ENCODE data around the gene ATP5MC2. TPM values are rescaled to one million over a fixed set of nuclear protein-coding genes. Genes with fewer than 3 reads are reported as not detected.
"Not testable (repeated sequence)": the region's sequence is repeated elsewhere in the genome, so short reads cannot be mapped to it uniquely, and the experiment has no call there.

The ATP5MC2 gene
- polyA plus RNA-seq (2013, experiment 1 of 2; ENCODE audit: insufficient read length): 324 TPM
- 334 TPM for polyA plus RNA-seq (2013, experiment 2 of 2; ENCODE audit: insufficient read length)

- DNase-seq: peak; percentile 99
These were observed at the start of gene ATP5MC2 for GRCh38 chr12:53675701-53676607. ATP5MC2 (minus strand) TSS chr12:53676083; CDS start chr12:53672614, 3,469 bp downstream.

DNA sequence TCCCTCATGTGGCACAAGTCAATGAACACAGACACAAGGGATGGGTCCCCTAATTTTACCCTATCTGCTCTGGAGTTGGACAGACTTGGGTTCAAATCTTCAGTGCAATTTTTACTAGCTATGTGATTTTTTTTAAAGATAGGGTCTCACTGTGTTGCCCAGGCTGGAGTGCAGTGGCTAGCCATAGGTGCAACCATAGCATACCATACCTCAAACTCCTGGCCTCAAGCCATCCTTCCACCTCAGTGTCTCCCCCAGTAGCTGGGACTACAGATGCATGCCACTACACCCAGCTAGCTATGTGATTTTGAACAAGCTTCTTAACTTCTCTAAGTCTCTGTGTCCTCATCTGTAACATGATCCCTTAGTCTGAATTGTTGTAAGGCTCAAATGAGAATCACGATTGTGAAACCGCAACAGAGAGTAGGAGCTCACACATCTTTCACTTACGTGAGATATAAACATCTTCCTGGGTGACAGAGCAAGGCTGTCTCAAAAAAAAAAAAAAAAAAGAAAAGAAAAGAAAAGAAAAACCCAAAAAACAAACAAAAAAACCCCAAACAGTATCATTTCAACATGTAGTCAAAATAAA is 46.7 kb upstream of the ATP5MC2 start:
- DNase-seq: no peak

- no peak for DNase-seq
These were observed 45.1 kb upstream of the ATP5MC2 start for GRCh38 chr12:53720946-53721345.

GRCh38 chr12:53719649-53720048 is 43.8 kb upstream of the ATP5MC2 start:
- no peak for DNase-seq

DNA sequence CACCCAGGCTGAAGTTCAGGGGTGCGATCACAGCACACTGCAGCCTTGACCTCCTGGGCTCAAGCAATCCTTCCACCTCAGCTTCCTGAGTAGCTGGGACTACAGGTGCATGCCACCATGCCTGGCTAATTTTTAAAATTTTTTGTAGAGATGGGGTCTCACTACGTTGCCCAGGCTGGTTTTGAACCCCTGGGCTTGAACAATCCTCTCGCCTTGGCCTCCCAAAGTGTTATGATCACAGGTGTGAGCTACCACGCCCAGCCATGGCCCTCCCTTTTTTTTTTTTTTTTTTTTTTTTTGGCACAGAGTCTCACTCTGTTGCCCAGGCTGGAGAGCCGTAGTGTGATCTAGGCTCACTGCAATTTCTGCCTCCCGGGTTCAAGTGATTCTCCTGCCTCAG is 42.7 kb upstream of the ATP5MC2 start:
- not testable (repeated sequence) for DNase-seq

- DNase-seq: no peak
These were observed 41.4 kb upstream of the ATP5MC2 start for GRCh38 chr12:53717319-53717718.

DNA sequence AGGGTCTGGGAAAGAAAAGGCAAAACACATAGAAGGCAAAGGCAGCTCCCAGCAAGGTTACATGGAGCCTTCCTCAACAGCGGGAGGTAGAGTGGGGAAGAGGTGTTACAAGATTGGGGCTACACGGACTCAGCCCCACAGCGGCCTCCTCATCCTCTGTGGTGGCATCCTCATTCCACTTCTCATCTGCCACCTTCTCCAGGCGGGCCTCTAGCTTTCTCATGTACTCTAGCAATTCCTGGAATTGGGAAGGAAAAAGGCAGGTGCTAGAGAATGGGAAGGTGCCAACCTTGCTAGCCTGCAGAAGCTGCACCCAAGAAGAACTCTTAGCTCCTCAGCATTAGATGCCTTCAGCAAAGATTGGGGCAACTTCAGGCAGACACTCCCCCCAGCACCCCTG is 38.1 kb upstream of the ATP5MC2 start:
- DNase-seq: no peak

- DNase-seq: no peak
These were observed 37.6 kb upstream of the ATP5MC2 start for GRCh38 chr12:53713516-53713915.

- no peak for DNase-seq
These were observed 36.3 kb upstream of the ATP5MC2 start for GRCh38 chr12:53712059-53712643.

GRCh38 chr12:53710091-53710490 is 34.2 kb upstream of the ATP5MC2 start:
- DNase-seq: no peak

- DNase-seq: no peak
These were observed 33.8 kb upstream of the ATP5MC2 start for GRCh38 chr12:53709671-53710070.

- DNase-seq: no peak
These were observed 30.2 kb upstream of the ATP5MC2 start for GRCh38 chr12:53706080-53706479.

DNA sequence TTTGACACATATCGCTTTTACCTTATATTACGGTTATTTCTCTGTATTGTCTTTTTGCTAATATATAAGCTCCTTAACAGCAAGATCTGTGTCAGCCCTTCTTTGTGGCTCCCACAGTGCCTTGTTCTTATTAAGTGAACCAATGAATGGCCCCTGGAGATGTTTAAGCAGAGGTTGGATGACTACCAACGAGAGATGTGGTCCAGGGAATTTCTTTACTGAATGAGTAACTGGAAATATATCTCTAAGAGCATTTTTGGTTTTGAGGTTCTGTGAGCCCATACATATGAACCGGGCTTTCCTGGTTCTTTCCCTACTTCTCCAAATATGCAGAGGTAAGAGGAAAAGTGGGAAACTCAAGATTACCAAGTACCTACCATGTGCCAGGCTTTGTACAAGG is 27.9 kb upstream of the ATP5MC2 start:
- peak; percentile 67 for DNase-seq

DNA sequence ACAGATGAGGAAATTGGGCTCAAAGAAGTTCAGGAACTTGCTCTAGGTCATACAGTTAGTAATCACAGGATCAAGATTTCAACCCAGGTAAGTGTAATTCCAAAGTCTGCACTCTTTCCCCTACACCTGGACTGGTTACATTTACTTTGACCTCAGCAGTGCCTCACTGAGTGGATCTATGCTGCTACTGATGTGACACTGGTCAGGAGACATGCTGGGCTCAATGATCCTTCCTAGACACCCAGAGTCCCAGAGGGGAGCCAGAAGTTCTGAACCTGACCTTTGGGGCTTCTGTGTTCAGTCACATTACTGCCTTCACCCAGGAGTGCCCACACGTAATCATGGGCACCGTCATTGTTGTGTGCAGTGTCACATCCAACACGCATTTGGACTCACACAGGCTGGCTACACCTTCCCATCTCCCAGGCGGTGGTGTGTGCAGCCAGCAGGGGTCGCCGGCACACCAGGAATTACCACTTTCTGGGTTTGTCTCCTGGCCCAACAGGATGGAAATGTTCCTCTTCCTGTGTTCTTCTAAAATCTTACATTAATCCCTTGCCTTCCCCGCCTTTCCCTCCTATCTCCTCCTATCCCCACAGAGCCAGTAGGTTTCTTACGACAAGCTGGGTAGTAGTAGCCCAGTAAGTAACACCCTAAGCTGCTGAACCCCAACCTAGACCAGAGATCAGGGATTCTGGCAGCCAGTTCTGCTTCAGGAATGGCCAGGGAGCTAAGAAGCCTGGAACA is 25.8 kb upstream of the ATP5MC2 start:
- peak; percentile 71 for DNase-seq

DNA sequence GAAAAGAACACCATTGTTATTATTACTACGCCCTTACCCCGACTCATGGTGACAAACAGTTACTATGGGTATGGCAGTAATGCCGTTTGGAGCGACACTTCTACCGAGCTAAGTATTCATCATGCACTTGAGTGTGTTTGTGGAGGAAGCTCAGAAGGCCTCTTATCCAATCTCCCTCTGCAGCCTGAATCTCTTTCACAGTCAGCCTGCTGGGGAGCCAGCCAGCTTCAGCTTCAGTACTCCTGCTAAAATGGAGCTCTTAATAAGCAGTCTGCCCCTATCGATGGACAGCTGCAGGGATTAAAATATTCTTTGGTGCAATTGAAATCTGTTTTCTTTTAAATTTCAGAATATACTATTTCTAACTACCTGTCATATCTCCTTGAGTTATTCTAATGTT is 24.7 kb upstream of the ATP5MC2 start:
- DNase-seq: no peak

DNA sequence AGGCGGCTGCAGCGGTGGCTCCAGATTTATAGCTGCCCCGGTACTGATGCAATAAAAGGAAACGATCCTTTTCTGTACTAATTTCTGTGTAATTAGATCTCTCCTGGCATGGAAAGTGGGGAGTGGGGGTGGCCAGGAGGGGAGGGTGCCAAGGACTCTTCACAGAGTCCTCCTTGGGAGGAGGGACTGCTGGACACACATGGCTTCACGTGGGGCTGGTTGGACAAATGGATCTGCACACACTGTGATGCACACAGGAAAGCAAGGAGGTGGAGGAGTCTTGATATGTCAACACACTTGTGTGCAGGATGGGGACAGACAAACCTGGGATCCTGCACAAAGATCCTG is 23.8 kb upstream of the ATP5MC2 start:
- no peak for DNase-seq

DNA sequence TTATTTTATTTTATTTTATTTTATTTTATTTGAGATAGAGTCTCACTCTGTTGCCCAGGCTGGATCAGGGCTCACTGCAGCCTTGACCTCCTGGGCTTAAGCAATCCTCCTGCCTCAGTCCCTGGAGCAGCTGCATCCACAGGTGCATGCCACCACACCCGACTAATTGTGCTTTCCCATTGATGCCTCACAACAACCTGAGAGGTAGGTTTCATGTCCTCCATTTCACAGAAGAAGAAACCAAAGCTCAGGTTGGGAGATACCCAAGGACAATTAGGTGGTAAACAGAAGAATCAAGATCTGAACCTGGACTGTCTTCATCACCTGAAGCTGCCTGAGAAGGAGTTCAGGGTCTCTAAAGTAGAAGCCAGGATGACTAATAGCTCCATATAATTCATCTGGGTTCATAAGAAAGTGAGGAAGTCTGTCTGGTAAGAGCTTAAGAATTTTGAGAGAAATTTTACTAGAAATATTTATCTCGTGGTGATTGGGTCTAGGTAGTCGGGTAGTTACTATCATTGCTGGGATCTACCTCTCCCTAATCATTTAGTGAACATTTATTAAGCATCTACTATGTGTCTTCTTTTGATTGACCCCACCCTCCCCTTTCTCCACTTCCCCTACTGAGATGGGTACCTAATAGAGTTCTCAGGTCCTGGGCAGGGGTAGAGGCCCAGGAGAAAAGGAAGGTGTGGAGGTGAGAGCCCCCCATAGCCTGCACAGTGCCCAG is 23.2 kb upstream of the ATP5MC2 start:
- no peak for DNase-seq

- DNase-seq: no peak
These were observed 20.9 kb upstream of the ATP5MC2 start for GRCh38 chr12:53696655-53697331.

DNA sequence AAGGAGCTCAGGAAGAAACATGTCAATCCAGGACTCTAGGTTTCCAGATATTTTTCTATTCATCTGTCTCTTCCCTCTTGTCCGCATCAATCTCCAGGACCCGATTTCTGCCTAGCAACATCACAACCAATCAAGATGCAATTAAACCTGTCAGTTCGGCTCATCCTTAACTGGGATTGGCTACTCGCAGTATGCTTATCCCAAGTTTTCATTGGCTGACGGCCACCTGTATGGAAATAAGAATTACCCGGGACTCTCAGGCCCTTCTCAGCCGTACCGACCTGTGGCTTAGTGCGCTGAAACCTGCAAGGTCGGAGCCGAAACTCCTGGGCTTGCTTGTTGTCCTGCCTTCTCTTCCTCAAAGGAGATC is 20.4 kb upstream of the ATP5MC2 start:
- peak; percentile 75 for DNase-seq

- DNase-seq: peak; percentile 61
These were observed 19.6 kb upstream of the ATP5MC2 start for GRCh38 chr12:53695152-53696145.
